Stromal cell of bone marrow (primary cell): ENCODE results near the gene LAX1.

Experiments used
- DNase-seq: peaks from one replicate; pipeline ENCODE4 v3.0.0-alpha.2; 2012; ENCODE audit warnings: low read depth

The LAX1 gene

DNA sequence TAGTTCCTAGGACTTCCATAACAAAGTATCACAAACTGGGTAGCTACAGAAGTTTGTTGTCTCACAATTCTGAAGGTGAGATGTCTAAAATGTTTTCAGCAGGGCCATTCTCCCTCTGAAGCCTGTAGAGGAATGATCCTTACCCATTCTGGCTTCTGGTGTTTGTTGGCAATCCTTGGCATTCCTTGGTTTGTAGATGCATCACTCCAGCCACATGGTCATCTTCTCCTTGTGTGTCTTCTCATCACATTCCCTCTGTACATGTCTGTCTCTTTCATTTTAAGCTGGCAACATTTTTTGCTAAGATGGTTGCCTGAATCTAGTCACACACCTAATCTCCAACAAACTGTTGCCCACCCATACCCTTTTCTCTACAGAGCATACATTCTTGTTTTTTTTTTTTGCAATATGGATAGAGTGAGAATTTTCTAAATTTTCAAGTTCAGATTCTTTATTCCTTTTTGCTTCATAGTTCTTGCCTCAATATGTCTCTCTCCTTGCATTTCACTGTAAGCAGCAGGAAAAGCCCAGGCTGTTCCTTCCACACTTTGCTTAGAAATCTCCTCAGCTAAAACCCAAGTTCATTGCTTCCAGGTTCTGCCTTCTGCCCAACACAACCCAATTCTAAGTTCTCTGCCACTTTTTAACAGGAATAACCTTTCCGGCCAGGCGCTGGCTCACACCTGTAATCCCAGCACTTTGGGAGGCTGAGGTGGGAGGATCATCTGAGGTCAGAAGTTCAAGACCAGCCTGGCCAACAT is 48.8 kb downstream of the LAX1 start:
- no peak for DNase-seq

DNA sequence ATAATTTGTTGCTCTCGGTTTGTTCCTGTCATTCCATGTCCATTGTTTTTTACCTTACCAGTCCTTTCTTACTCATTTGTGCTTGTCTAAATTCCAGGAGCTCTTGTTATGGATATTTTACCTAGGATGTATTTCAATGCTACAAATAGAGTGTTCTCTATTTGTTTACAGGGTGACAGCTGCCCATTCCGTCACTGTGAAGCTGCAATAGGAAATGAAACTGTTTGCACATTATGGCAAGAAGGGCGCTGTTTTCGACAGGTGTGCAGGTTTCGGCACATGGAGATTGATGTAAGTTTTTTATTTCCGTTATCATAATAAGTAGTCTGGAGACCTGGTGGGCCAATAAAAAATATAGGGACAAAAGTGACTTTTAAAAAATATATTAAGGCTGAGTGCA is 53.4 kb downstream of the LAX1 start:
- no peak for DNase-seq

DNA sequence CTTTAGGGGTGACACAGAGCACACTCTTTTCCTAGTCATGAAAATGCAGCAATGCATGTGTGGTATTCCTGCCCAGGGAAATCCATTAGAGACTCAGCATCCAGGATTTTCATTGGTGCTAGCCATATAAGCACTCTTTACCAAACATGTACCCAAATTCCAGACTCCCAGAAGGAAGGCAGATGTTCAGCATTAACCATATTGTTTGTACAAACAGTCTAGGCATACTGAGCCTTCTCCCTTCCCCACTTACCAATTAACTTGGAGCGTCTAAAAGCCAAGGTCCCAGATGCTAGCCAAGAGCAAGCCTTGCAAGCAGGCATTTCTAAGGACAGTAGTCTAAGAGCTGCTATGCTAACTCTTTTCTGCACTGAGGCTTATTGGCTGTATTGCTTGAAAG is 58.3 kb downstream of the LAX1 start:
- no peak for DNase-seq
